ENCODE results near the gene KCTD7. TPM values are rescaled to one million over a fixed set of nuclear protein-coding genes. Genes with fewer than 3 reads are reported as not detected.
"Not testable (repeated sequence)": the region's sequence is repeated elsewhere in the genome, so short reads cannot be mapped to it uniquely, and the experiment has no call there.

Gene KCTD7
- total and polyA plus RNA-seq, 12 donors, result 6.7 to 13.6 (median 8.1) TPM

DNA sequence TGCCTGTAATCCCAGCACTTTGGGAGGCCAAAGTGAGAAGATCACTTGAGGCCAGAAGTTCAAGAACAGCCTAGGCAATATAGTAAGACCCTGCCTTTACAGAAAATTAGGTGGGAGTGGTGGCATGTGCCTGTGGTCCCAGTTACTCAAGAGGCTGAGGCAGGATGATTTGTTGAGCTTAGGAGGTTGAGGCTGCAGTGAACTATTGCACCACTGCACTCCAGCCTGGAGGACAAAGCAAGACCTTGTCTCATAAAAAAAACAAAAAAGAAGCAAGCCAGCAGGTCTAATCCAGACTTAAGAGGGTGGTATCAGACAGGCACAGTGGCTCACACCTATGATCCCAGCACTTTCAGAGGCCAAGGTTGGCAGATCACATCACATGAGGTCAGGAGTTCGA is 24.5 kb upstream of the KCTD7 start:
- no peaks in the 10 kb centered on the region for H3K9me3 ChIP-seq
- no peaks in the 10 kb centered on the region for H3K36me3 ChIP-seq
- no peak overlapping the region for H3K4me3 ChIP-seq
- ATAC-seq (no peak), DNase-seq (no peak)
- intact Hi-C loops (cut with DNase I), result no loop called here
- TF ChIP-seq, protein P1, sequence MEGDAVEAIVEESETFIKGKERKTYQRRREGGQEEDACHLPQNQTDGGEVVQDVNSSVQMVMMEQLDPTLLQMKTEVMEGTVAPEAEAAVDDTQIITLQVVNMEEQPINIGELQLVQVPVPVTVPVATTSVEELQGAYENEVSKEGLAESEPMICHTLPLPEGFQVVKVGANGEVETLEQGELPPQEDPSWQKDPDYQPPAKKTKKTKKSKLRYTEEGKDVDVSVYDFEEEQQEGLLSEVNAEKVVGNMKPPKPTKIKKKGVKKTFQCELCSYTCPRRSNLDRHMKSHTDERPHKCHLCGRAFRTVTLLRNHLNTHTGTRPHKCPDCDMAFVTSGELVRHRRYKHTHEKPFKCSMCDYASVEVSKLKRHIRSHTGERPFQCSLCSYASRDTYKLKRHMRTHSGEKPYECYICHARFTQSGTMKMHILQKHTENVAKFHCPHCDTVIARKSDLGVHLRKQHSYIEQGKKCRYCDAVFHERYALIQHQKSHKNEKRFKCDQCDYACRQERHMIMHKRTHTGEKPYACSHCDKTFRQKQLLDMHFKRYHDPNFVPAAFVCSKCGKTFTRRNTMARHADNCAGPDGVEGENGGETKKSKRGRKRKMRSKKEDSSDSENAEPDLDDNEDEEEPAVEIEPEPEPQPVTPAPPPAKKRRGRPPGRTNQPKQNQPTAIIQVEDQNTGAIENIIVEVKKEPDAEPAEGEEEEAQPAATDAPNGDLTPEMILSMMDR (IDR thresholded peaks at IDR 0.05), result no peak
- H3K27ac ChIP-seq, result no peak overlapping the region
- H3K4me1 ChIP-seq, result no peaks in the 10 kb centered on the region
- H3K27me3 ChIP-seq, result no peaks in the 10 kb centered on the region
- WGBS, 2 donors, result 93 to 94% methylated on average over 1 of the region's 1 CpG

DNA sequence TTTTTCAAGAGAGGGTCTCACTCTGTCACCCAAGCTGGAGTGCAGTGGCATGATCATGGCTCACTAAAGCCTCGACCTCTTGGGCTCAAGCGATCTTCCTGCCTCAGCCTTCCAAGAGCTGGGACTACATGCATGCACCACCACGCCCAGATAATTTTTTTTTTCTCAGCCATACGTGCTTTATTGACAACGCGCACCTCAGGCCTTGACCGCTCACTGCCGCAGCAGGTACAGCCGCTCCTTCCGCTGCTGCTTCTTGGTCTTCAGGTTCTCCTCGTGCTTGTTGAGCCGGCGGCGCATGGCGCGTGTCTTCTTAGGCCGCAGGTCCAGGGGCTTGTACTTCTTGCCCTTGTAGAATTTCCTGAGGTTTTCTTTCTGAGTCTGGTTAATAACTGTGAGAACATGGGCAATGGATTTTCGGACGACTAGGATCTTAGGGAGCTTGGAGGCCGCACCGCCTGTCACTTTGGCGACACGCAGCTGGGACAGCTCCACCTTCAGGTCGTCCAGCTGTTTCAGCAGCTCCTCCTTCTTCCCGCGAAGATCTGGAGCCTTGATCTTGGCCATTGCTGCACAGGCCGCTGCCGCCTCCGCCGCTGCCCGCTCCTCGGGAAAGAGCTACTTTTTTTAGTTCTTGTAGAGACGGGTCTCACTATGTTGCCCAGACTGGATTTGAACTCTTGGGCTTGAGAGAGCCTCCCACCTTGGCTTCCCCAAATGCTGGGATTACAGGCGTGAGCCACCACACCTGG is 22.0 kb upstream of the KCTD7 start:
- H3K9me3 ChIP-seq; H3K4me1 ChIP-seq; H3K4me3 ChIP-seq; ATAC-seq; H3K36me3 ChIP-seq; H3K27me3 ChIP-seq; DNase-seq; H3K27ac ChIP-seq; intact Hi-C loops (cut with DNase I): not testable (repeated sequence)
- 91 to 94% methylated on average over 34 of the region's 34 CpGs for WGBS, 2 donors

DNA sequence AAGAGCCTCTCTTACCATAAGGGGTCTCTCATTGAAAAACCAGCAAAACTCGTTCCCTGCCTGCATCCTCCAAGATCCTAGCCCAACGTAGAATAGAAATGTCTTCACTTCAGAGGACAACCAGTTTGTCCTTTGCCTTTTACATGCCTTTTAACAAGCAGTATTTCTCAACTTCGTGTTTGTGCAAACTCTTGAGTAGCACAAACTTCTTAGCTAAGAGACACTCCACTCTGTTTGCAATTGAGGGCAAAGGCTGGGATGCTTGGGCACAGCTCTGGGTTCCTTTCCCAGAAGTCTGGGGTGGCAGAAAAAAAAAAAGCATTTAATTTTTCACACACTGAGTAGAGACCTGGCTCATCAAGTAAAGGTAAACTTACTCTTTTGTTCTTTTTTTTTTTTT is 19.5 kb upstream of the KCTD7 start:
- H3K9me3 ChIP-seq, result no peaks in the 10 kb centered on the region
- whole genome bisulfite sequencing, 2 donors, result 52 to 62% methylated on average over 3 of the region's 3 CpGs

DNA sequence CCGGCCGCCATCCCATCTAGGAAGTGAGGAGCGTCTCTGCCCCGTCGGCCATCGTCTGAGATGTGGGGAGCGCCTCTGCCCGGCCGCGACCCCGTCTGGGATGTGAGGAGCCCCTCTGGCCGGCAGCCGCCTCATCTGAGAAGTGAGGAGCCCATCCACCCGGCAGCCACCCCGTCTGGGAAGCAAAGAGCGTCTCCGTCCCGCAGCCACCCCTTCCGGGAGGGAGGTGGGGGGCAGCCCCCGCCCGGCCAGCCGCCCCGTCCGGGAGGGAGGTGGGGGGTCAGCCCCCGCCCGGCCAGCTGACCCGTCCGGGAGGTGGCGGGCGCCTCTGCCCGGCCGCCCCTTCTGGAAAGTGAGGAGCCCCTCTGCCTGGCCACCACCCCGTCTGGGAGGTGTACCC is 14.1 kb upstream of the KCTD7 start:
- H3K4me3 ChIP-seq; H3K9me3 ChIP-seq; H3K27ac ChIP-seq; H3K4me1 ChIP-seq; H3K36me3 ChIP-seq; ATAC-seq; intact Hi-C loops (cut with DNase I); DNase-seq; H3K27me3 ChIP-seq: not testable (repeated sequence)
- 93 to 96% methylated on average over 28 to 33 of the region's 33 CpGs for whole genome bisulfite sequencing, 2 donors

More for the DNA sequence above, 19.5 kb upstream of the KCTD7 start:
- intact Hi-C loops (cut with DNase I), result no loop called here
- Histone ChIP-seq H3K4me1 (no peaks in the 10 kb centered on the region), H3K4me3 (no peak overlapping the region), H3K36me3 (no peaks in the 10 kb centered on the region), H3K27ac (no peak overlapping the region), H3K27me3 (no peaks in the 10 kb centered on the region)
- TF ChIP-seq, protein P1 (IDR thresholded peaks at IDR 0.05), result no peak
- DNase-seq, result no peak
- no peak for ATAC-seq

DNA sequence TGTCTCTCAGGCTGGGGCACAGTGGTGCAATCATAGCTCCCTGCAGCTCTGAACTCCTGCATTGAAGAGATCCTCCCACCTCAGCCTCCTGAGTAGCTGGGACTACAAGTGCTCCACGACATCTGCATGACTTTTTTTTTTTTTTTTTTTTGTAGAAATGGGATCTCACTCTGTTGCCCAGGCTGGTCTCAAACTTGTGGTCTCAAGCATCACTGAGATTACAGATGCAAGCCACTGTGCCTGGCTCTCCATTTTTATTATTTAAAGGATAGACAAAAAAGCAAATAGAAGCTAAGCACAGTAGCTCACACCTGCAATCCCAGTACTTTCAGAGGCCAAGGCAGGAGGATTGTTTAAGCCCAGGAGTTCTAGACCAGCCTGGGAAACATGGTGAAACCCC is 13.0 kb upstream of the KCTD7 start:
- ATAC-seq (no peak), DNase-seq (no peak)
- Histone ChIP-seq H3K27me3 (no peaks in the 10 kb centered on the region), H3K9me3 (no peaks in the 10 kb centered on the region), H3K36me3 (no peaks in the 10 kb centered on the region), H3K4me1 (no peaks in the 10 kb centered on the region), H3K27ac (no peak overlapping the region), H3K4me3 (no peak overlapping the region)
- WGBS, 2 donors, result 72 to 83% methylated on average over 1 of the region's 1 CpG
- TF ChIP-seq, protein P1 (IDR thresholded peaks at IDR 0.05), result no peak
- intact Hi-C loops (cut with DNase I), result loop anchor here in 1 of 10 donors (2.0 kb wide), 1 partner anchor 23 kb away; no protein-coding TSS in a partner anchor

Measured in heart right ventricle (tissue), 16 donors.